Hematopoietic multipotent progenitor cell treated with erythropoietin and hydrocortisone succinate and interleukin-3 and kit ligand, for 15 days (in vitro differentiated cells): ENCODE measurements around the gene PSAP.
A peak's percentile ranks its signal among the peaks of the same experiment; 100 is the strongest.

Source experiments
- DNase-seq: peaks from one replicate; pipeline ENCODE4 v3.0.0-alpha.2; 2015; ENCODE audit warnings: low spot score

The PSAP gene

DNA sequence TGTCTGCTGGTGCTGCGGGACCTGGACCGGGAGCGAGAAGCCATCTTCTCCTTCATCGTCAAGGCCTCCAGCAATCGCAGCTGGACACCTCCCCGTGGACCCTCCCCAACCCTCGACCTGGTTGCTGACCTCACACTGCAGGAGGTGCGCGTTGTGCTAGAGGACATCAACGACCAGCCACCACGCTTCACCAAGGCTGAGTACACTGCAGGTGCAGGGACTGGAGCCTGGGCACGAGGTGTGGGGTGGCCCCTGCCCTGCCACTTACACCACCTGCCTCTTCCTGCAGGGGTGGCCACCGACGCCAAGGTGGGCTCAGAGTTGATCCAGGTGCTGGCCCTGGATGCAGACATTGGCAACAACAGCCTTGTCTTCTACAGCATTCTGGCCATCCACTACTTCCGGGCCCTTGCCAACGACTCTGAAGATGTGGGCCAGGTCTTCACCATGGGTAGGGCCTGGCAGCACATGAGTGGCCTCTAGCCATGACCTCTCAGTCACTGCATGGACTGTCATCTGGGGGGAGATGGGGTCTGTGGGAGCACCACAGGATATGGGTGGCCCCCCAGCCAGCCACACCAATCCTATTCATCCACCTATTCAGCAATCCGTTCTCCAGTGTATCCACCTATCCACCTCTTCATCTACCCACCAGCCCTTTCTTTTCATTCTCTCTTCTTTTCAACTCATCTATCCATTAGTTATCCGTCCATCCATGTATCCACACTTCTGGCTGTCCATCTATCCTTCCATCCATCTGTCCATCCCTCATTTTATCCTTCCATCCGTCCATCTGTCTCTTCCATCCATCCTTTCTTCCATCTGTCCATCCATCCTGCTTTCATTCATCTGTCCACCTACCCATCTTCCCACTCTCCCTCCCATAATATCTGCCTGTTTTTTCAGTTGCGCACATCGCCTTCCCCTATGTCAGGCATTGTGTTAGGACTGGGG, 43.2 kb downstream of the PSAP start:
- DNase-seq = no peak

DNA sequence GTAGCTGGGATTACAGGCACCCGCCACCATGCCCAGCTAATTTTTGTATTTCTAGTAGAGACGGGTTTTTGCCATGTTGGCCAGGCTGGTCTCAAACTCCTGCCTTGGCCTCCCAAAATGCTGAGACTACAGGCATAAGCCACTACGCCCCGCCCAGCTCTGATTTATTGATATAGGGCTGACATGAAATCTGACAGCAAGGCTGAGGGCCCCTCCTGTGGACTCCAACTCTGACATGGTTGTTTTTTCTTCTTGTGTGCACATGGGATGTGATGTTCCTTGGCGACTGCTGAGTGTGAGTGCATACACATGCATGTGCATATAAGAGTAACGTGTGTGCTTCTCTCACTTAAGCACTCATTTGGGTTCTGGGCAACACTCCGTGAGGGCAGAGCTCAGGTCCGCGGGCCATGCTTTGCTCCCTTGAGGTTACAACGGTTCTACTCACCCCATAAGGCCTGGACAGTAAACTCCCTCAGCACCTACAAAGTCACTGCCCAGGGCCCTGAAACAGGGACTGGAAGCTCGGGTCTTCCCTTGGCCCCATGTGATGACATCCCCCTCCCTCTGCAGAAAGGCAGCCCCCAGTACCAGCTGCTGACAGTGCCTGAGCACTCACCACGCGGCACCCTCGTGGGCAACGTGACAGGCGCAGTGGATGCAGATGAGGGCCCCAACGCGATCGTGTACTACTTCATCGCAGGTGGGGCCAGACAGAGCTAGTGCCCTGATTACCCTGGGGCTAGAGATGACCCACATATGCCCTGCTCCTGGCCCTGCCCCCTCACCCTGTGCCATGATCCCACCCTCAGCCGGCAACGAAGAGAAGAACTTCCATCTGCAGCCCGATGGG, 44.1 kb downstream of the PSAP start:
- DNase-seq = no peak

DNA sequence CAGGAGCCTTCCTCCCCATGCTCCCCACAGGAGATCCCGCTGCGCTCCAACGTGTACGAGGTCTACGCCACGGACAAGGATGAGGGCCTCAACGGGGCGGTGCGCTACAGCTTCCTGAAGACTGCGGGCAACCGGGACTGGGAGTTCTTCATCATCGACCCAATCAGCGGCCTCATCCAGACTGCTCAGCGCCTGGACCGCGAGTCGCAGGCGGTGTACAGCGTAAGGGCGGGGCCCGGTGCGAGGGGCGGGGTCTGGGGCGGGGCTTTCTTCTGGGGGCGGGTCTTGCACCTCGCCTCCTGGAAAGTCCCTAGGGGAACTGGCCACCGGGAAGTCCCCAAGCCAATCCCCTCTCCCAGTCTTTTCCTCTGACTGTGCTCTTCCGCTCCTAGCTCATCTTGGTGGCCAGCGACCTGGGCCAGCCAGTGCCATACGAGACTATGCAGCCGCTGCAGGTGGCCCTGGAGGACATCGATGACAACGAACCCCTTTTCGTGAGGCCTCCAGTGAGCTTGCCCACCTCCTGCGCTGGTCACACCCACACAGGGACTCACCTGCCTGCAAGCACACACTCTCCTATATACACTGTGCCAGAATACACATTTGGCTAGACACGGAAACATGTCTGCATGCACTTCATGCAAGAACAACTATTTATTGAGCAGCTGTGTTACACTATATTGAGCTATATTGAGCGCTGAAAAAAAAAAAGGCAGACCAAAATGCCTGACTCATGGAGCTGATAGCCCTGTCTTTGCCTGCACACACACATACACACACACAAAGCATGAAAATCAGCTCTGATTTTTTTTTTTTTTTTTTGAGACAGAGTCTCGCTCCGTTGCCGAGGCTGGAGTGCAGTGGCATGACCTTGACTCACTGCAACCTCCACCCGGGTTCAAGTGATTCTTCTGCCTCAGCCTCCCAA, 45.0 kb downstream of the PSAP start:
- DNase-seq = peak; percentile 13

DNA sequence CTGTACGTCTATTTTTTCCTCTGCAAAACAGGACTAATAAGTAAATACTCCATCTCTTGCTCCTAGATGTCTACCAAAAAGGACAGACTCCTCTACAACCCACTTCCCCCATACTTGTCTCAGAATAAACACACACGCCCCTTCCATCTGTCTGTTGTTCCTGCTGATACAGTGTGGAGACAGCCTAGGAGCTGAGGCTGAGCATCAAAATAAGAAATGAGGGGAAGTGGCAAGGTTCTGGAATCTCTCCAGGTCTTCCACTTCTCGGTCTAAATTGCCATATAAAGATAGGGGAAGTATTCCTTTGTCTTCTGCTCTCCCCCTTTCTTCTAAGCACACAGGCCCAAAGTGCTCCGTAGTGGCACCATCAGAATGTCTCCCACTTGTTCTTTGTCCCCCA, 47.0 kb downstream of the PSAP start:
- no peak for DNase-seq

DNA sequence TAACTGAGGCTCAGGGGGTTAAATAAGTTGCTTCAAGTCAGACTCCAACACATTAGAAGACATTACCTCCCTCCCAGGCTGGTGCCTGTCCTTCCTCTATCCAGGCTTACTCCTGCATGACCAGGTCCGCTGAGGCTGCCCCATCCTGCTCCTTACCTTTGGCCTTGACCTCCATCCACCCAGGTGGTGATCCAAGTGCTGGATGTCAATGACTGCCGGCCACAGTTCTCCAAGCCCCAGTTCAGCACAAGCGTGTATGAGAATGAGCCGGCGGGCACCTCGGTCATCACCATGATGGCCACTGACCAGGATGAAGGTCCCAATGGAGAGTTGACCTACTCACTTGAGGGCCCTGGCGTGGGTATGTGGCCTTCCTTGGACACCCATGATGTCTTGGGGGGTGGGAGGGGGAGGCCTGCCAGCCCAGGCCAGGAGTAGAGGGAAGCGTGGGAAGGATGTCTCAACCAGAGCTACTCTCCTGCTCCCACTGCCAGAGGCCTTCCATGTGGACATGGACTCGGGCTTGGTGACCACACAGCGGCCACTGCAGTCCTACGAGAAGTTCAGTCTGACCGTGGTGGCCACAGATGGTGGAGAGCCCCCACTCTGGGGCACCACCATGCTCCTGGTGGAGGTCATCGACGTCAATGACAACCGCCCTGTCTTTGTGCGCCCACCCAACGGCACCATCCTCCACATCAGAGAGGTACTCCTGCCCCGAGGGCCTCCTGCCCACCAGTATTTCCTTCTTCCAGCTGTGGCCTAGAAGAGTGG, 48.1 kb downstream of the PSAP start:
- no peak for DNase-seq

DNA sequence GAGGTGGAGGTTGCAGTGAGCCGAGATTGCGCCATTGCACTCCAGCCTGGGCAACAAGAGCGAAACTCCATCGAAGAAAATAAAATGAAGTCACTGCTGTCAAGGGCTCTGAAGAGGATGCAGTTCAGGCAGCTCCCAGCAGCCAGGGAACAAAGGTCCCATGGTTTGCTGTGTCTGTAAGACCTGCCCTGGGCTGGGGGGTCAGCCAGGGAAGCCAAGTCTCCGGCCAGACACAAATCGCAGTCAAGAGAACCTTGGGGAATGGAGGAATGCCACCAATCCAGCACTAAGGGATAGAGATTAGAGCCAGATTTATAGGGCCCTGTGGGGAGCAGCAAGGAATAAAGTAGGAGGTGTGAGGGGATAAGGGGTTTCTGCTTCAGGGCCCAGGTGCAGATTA, 48.8 kb downstream of the PSAP start:
- DNase-seq = no peak

DNA sequence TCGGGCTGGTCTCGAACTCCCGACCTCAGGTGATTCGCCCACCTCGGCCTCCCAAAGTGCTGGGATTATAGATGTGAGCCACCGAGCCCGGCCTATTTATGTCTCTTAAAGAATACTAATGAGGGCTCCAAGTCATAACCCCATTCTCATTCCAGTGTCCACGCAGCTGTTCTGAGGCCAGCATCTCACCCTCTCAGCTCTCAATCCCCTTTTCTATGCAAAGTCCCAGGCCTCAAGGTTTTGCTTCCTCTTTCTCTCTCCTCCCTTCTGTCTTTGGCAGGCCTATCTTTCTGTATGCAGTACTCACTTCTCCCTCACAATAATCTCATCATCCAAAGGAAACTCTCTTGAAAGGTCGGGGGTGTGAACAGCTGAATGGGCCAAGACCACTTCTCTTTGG, 49.7 kb downstream of the PSAP start:
- no peak for DNase-seq

DNA sequence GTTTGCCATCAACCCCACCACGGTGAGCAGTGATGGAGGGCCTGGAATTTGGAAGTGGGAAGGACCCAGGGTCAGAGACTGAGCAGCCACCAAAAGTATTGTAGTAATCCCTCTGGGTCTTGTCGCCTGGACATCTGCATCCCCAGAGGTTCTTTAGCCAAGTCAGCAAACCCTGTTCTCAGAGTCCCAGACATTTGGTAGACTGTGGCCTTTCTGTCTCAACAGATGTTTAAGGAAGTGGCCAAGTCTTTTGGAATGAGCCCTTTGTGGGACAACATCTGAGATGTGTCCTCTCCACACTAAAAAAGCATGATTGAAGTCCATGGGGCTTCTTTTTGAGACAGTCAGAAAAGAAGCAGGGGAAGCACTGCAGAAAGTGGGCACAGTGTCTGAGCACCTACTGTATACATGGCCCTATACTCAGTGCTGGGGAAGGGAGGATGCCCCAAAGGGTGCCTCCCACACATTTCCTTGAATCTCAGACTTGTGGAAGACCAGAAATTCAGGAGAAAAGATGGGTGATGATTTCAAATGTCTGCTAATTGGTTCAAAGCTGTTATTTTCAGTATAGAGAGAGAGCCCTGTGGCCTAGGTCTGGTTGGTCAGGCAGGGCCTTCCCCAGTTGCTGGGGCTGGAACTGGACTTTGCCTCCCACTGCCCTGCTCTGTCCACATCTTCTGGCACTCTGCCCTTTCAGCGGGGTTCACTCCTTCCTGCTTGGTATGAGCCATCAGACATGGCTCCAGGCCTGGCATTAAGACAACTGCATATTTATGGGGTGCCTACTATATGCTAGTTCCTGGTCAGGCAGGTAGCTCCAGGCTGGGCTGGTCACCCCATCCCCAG, 51.2 kb downstream of the PSAP start:
- DNase-seq = no peak

DNA sequence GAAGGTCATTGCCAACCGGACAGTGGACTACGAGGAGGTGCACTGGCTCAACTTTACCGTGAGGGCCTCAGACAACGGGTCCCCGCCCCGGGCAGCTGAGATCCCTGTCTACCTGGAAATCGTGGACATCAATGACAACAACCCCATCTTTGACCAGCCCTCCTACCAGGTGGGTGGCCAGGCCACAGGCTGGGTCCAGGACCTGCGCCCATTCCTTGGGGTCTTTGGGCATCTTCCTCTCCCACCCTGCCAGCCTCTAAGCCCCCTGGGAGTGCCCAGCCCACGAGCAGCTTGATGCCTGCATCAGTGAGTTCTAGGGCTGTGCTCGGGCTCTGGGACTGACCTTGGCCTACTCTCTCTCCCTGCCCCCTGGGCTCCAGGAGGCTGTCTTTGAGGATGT, 51.9 kb downstream of the PSAP start:
- DNase-seq = no peak

DNA sequence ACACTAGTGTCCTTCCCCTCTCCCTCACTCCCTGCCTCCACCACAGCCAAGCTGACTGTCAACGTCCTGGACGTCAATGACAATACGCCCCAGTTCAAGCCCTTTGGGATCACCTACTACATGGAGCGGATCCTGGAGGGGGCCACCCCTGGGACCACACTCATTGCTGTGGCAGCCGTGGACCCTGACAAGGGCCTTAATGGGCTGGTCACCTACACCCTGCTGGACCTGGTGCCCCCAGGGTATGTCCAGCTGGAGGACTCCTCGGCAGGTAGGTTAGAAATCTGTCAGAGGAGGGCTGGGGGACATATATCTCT, 52.8 kb downstream of the PSAP start:
- DNase-seq = no peak

DNA sequence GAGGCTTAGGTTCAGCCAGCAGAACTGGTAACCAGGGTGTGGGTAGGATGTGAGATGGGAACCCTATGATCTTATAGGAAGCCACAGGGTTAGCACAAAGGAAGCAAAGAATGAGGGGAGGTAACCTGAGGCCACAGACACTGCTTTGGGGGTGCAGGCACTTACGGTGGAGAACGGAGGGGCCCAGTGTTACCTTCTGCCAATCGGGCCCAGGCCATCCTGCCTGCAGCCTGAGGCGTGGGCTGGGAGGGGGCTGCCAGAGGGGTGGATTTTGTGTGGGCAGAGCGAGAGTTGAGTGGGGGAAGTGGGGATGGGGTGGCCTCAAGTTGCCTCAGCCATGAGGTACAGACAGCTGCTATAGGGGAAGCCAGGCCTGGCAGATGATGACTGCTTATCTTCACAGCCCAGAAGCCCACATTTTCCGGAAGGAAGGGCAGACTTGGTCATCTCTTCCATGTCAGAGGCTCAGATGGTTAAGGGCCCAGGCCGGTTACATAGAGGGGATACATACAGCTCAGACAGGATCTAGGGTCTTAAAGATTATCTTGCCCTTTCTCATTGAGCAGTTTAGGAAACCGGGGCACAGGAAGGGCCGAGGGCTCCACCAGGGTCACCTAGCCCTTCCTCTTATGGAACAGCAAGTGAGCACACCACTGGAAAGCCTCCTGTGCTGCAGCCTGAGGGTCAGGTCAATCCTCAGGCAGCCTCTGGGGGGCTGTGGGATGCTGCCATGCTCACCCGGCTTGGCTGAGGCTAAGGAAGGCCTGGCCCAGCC, 53.3 kb downstream of the PSAP start:
- peak; percentile 70 for DNase-seq

DNA sequence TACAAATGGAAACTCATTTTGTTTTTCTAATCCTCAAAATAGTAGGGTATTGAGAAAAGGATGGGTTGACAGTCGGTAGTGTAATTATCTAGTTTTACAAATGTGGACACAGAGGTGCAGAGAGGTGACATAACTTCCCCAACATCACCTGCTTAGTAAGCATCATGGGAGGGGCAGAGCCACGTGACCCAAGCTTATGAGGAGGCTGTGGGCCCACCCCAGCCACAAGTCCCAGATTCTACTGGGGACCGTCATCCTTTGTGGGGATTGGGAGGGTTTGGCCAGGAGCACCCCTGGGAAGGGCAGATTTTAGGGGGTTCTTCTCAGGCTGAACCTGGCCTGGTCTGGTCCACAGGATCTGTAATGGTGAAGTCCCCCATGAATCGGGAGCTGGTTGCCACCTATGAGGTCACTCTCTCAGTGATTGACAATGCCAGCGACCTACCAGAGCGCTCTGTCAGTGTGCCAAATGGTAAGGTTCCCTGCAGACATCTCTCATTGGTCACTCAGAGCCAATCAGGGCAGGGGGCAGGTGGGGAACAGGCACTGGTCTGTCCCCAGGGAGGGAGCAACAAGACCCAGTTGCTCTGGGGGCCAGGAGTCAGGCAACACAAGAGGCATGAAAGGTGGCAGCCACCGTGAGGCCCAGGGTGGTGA, 54.2 kb downstream of the PSAP start:
- DNase-seq = peak; percentile 14

DNA sequence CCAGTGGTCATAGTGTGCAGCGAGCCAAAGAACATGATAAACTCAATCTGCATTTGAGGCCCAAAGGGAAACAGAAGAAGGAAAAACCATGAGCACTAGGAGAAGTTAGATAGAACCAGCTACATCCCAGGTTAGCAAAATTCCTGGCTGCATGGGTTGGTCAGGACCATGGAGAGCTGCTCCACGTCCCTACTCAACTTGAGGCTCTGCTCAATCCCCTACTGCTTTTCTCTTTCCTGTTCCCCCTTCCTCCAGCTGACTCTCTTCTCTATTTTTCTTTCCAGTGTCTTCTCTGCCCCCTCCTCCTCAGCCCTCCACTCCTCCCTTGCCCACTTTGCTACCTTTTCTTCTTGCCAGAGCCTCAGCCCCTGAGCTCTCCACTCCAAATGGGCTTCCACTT, 55.8 kb downstream of the PSAP start:
- DNase-seq = no peak

DNA sequence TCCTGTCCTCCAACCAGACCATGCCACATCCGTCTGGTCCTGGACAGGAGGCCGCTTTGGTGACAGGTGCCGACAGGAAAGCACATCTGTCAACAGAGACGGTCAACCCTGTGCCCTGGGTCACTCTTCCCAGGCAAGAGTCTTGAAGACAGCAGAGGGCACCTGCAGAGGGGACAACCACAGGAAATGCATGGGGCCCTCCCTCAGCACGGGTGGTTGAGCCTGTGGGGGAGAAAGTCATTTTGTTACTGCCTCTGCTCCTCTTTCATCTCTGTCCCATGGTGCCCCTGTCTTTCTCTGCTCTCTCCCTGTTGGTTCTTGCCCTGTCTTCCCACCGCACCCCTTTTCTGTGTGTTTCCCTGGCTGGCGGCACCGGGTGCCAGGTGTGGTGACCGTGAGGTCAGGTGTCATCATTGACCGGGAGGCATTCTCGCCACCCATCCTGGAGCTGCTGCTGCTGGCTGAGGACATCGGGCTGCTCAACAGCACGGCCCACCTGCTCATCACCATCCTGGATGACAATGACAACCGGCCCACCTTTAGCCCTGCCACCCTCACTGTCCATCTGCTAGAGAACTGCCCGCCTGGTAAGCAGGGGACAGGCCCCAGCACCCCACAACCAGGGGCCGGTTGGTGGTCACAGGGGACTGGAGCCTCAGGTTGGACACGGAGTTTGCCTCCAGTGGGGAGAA, 60.2 kb downstream of the PSAP start:
- no peak for DNase-seq

DNA sequence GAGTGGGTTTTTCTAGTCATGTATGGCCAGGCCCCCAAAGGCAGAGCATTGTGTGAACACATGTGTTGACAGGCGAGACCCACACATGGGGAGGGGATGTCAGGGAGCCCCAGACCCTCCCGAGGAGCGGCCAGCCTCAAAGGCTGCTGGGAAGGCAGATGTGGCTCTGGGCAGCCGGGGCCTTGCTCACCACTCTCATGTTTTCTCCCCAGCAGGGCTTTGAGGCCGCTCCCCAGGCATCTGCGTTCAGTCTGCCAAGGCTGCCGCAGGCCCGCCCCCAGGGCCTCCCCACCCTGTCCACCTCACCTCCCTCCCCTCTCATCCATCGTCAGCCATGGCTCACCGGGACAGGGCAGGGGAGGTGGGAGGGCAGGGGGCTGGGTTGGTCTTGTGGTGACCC, 61.2 kb downstream of the PSAP start:
- no peak for DNase-seq

DNA sequence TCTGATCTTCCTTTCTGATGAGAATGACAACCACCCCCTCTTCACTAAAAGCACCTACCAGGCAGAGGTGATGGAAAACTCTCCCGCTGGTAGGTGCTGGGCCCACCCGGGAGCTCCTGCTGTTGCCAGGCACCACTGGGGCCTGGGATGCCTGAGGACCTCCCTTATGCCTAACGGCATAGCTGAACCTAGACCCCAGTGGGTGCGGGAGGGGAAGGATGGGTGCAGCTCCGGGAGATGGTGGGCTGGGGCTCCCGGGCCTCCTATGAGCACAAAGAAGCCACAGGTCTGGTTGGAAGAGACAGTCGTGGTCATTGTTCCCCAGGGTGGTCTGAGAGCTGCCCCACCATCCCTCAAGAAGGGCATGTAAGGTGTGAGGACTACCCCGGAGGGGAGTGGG, 62.1 kb downstream of the PSAP start:
- DNase-seq = no peak

DNA sequence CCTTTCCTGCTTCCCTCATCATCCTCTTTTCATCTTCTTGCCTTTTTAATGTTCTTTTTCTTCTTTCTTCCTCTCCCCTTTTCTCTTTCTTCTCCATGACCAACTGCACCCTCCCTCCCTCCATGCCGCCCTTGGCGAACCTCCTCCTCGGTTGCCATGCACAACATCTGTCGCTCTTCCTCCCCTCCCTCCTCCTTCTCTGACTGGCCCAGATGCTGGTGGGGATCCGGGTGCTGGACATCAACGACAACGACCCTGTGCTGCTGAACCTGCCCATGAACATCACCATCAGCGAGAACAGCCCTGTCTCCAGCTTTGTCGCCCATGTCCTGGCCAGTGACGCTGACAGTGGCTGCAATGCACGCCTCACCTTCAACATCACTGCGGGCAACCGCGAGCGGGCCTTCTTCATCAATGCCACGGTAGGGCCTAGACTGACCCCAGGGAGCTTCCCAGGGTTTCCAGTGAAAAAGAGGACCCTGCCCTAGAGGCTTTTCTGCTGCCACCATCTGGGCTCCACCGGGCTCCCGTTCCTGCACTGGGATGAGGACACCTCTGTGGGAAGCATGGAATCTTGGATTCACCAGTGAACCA, 66.3 kb downstream of the PSAP start:
- DNase-seq = no peak
